ENCODE measurements around the gene SPRR2D.

SPRR2D gene

DNA sequence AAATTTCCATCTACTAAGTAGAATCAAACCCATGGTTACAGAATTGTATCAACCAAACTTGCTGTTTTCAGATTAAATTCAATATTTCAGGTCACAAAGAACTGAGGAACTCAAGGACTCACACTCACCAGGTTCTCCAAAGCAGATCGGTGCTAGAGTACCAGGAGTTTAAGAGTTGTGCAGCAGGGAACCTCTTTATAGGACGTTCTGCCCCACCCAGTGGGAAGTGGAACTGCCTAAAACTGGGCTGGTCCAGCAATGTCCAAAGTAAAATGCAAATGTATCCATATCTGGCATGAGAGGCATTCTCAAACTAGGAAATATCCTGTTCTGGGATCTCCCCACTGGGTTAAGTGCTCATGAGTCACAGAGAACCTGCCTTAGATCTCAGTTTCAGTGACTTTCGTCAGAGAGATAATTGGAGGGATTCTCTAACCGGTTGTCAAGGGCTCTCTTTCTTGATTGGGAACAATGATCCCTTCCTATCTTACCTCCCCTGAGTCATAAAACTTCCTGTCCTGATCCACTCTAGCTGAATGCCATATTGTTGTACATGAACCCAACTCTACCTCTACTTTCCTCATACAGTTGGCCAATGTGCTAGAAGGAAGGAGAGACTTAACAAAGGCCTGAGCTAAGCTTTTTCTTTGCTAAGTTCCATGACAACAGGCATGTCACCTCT lies at the start of gene SPRR2D:
SPRR2D (minus strand) TSS at position 171 of the 682 bp plus-strand sequence. CDS start 774 bp downstream, outside the sequence.
- no peaks in the 10 kb centered on the region for H4K20me1 ChIP-seq (ENCODE audit: insufficient read depth)
- H3K9ac ChIP-seq, result no peak within 1 kb of the TSS
- H3K27ac ChIP-seq, result no peak within 1 kb of the TSS
- H3K4me2 ChIP-seq, result no peak within 1 kb of the TSS
- no peak for TF ChIP-seq CTCF (conservative IDR thresholded peaks at IDR 0.05; ENCODE audit: low read depth, low read length)
- no peaks in the 10 kb centered on the region for H3K4me1 ChIP-seq (ENCODE audit: low read depth, poor library complexity, severe bottlenecking)
- H3K27me3 ChIP-seq (ENCODE audit: insufficient read depth, low read depth), result no peaks in the 10 kb centered on the region
- no peak within 1 kb of the TSS for H2AFZ ChIP-seq (ENCODE audit: low read depth)
- no peaks in the 10 kb centered on the region for H3K36me3 ChIP-seq (ENCODE audit: insufficient read depth)
- H3K4me3 ChIP-seq (IDR thresholded peaks at IDR 0.05; ENCODE audit: insufficient read depth, low read depth, low read length), result no peak within 1 kb of the TSS
- H3K79me2 ChIP-seq (ENCODE audit: insufficient read depth, low read depth), result no peaks in the 10 kb centered on the region

GRCh38 chr1:153087652-153088051 lies 46.7 kb upstream of the SPRR2D start:
- Histone ChIP-seq H3K9ac (no peak overlapping the region), H3K27me3 (ENCODE audit: insufficient read depth, low read depth) (no peaks in the 10 kb centered on the region), H3K36me3 (ENCODE audit: insufficient read depth) (no peaks in the 10 kb centered on the region), H4K20me1 (ENCODE audit: insufficient read depth) (no peaks in the 10 kb centered on the region), H3K4me2 (no peak overlapping the region), H3K27ac (no peak overlapping the region), H2AFZ (ENCODE audit: low read depth) (no peak overlapping the region), H3K79me2 (ENCODE audit: insufficient read depth, low read depth) (no peaks in the 10 kb centered on the region), H3K4me1 (ENCODE audit: low read depth, poor library complexity, severe bottlenecking) (no peaks in the 10 kb centered on the region), H3K4me3 (IDR thresholded peaks at IDR 0.05; ENCODE audit: insufficient read depth, low read depth, low read length) (no peak overlapping the region)
- TF ChIP-seq CTCF (conservative IDR thresholded peaks at IDR 0.05; ENCODE audit: low read depth, low read length), result no peak

DNA sequence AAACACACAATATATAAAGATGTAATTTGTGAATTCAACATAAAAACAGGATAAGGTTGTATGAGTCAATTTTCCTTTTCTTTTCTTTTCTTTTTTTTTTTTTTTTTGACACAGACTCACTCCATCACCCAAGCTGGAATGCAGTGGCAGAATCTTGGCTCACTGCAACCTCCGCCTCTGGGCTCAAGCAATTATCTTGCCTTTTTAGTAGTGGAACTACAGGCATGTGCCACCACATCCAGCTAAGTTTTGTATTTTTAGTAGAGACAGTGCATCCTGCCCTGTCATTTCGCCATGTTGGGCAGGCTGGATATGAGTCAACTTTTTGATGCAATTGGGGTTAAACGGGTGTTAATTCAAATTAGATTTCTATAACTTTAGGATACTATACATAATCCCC lies 40.8 kb upstream of the SPRR2D start:
- Histone ChIP-seq H3K4me2 (no peak overlapping the region), H2AFZ (ENCODE audit: low read depth) (no peak overlapping the region), H4K20me1 (ENCODE audit: insufficient read depth) (no peaks in the 10 kb centered on the region), H3K4me1 (ENCODE audit: low read depth, poor library complexity, severe bottlenecking) (no peaks in the 10 kb centered on the region), H3K79me2 (ENCODE audit: insufficient read depth, low read depth) (no peaks in the 10 kb centered on the region), H3K36me3 (ENCODE audit: insufficient read depth) (no peaks in the 10 kb centered on the region), H3K27me3 (ENCODE audit: insufficient read depth, low read depth) (no peaks in the 10 kb centered on the region), H3K4me3 (IDR thresholded peaks at IDR 0.05; ENCODE audit: insufficient read depth, low read depth, low read length) (no peak overlapping the region), H3K9ac (no peak overlapping the region), H3K27ac (no peak overlapping the region)
- TF ChIP-seq CTCF (conservative IDR thresholded peaks at IDR 0.05; ENCODE audit: low read depth, low read length), result no peak

- TF ChIP-seq CTCF (conservative IDR thresholded peaks at IDR 0.05; ENCODE audit: low read depth, low read length), result no peak
- Histone ChIP-seq H2AFZ (ENCODE audit: low read depth) (no peak overlapping the region), H3K4me2 (no peak overlapping the region), H4K20me1 (ENCODE audit: insufficient read depth) (no peaks in the 10 kb centered on the region), H3K4me1 (ENCODE audit: low read depth, poor library complexity, severe bottlenecking) (no peaks in the 10 kb centered on the region), H3K36me3 (ENCODE audit: insufficient read depth) (no peaks in the 10 kb centered on the region), H3K27ac (no peak overlapping the region), H3K79me2 (ENCODE audit: insufficient read depth, low read depth) (no peaks in the 10 kb centered on the region), H3K9ac (no peak overlapping the region), H3K4me3 (IDR thresholded peaks at IDR 0.05; ENCODE audit: insufficient read depth, low read depth, low read length) (no peak overlapping the region), H3K27me3 (ENCODE audit: insufficient read depth, low read depth) (no peaks in the 10 kb centered on the region)
These were observed 32.1 kb upstream of the SPRR2D start for GRCh38 chr1:153072806-153073726.

All from KMS-11 (cell line).